Stimulated activated effector memory CD8-positive, alpha-beta T cell treated with anti-CD3 and anti-CD28 coated beads, Interleukin-12 subunit alpha, Interleukin-12 subunit beta, amount 100 ng/mL, for 72 hours (primary cell): ENCODE results near the gene CDKN2AIPNL.

ENCODE experiments used
- ATAC-seq: fragments of 150-1000 bp; cut with Tn5 transposase; 2 replicates; pipeline ENCODE4 v1.10.0; 2021
- DNase-seq, 2 donors: peaks; one replicate each; pipeline ENCODE4 v3.0.0; 2021 to 2022; ENCODE audit warnings: low spot score in 2 of 2
- H3K27ac Mint-ChIP-seq: one replicate; pipeline ENCODE4 v1.8.0; 2022; ENCODE audit warnings: mild to moderate bottlenecking, mixed read lengths
- H3K36me3 Mint-ChIP-seq: one replicate; pipeline ENCODE4 v1.8.0; 2022; ENCODE audit warnings: mild to moderate bottlenecking, mixed read lengths
- H3K4me1 Mint-ChIP-seq: one replicate; pipeline ENCODE4 v1.8.0; 2022; ENCODE audit warnings: mixed read lengths
- H3K4me3 Mint-ChIP-seq: one replicate; pipeline ENCODE4 v1.8.0; 2022; ENCODE audit warnings: mild to moderate bottlenecking, mixed read lengths
- H3K9me3 Mint-ChIP-seq: one replicate; pipeline ENCODE4 v1.8.0; 2022; ENCODE audit warnings: mixed read lengths

CDKN2AIPNL gene

GRCh38 chr5:134445856-134446818 lies 34.5 kb upstream of the CDKN2AIPNL start:
- H3K36me3 Mint-ChIP-seq = no peaks in the 10 kb centered on the region
- H3K4me3 Mint-ChIP-seq = no peak overlapping the region
- no peak overlapping the region for H3K27ac Mint-ChIP-seq
- no peak for DNase-seq
- peaks cover 6% of the 10 kb centered on the region for H3K4me1 Mint-ChIP-seq
- no peaks in the 10 kb centered on the region for H3K9me3 Mint-ChIP-seq
- no peak for ATAC-seq

GRCh38 chr5:134444941-134445471 lies 33.3 kb upstream of the CDKN2AIPNL start:
- DNase-seq = no peak
- Mint-ChIP-seq H3K4me3 (no peak overlapping the region), H3K9me3 (no peaks in the 10 kb centered on the region), H3K36me3 (no peaks in the 10 kb centered on the region), H3K27ac (no peak overlapping the region), H3K4me1 (no peaks in the 10 kb centered on the region)
- ATAC-seq = peak; percentile 71

GRCh38 chr5:134440201-134440755 lies 28.6 kb upstream of the CDKN2AIPNL start:
- H3K9me3 Mint-ChIP-seq = no peaks in the 10 kb centered on the region
- H3K36me3 Mint-ChIP-seq = no peaks in the 10 kb centered on the region
- peak overlapping the region; percentile 63 for H3K27ac Mint-ChIP-seq
- ATAC-seq (no peak), DNase-seq (no peak)
- no peak overlapping the region for H3K4me3 Mint-ChIP-seq
- peaks cover 19% of the 10 kb centered on the region for H3K4me1 Mint-ChIP-seq

GRCh38 chr5:134439210-134439654 lies 27.6 kb upstream of the CDKN2AIPNL start:
- no peaks in the 10 kb centered on the region for H3K9me3 Mint-ChIP-seq
- ATAC-seq (no peak), DNase-seq (no peak)
- H3K4me3 Mint-ChIP-seq = no peak overlapping the region
- H3K4me1 Mint-ChIP-seq = peaks cover 23% of the 10 kb centered on the region
- H3K36me3 Mint-ChIP-seq = no peaks in the 10 kb centered on the region
- no peak overlapping the region for H3K27ac Mint-ChIP-seq

- Mint-ChIP-seq H3K9me3 (no peaks in the 10 kb centered on the region), H3K36me3 (no peaks in the 10 kb centered on the region), H3K4me1 (peaks cover 23% of the 10 kb centered on the region), H3K27ac (no peak overlapping the region), H3K4me3 (no peak overlapping the region)
- ATAC-seq (no peak), DNase-seq (no peak)
Observed at GRCh38 chr5:134438721-134439123, 27.0 kb upstream of the CDKN2AIPNL start.

GRCh38 chr5:134437847-134438581 lies 26.3 kb upstream of the CDKN2AIPNL start:
- no peak overlapping the region for H3K4me3 Mint-ChIP-seq
- H3K27ac Mint-ChIP-seq = peak overlapping the region; percentile 93
- no peaks in the 10 kb centered on the region for H3K9me3 Mint-ChIP-seq
- H3K4me1 Mint-ChIP-seq = peaks cover 25% of the 10 kb centered on the region
- ATAC-seq = no peak
- H3K36me3 Mint-ChIP-seq = no peaks in the 10 kb centered on the region
- no peak for DNase-seq

- Mint-ChIP-seq H3K36me3 (no peaks in the 10 kb centered on the region), H3K4me1 (peaks cover 31% of the 10 kb centered on the region), H3K4me3 (peak overlapping the region; percentile 55), H3K9me3 (no peaks in the 10 kb centered on the region), H3K27ac (peak overlapping the region; percentile 93)
- ATAC-seq (no peak), DNase-seq (no peak)
Observed at GRCh38 chr5:134437340-134437846, 25.7 kb upstream of the CDKN2AIPNL start.

- peak; percentile 89 for ATAC-seq
- Mint-ChIP-seq H3K4me1 (peaks cover 31% of the 10 kb centered on the region), H3K36me3 (no peaks in the 10 kb centered on the region), H3K9me3 (no peaks in the 10 kb centered on the region), H3K4me3 (peak overlapping the region; percentile 55), H3K27ac (peak overlapping the region; percentile 93)
- DNase-seq = peak; percentile 12 to 66
Observed at GRCh38 chr5:134436523-134437339, 25.1 kb upstream of the CDKN2AIPNL start.

GRCh38 chr5:134435560-134435959 lies 23.9 kb upstream of the CDKN2AIPNL start:
- Mint-ChIP-seq H3K4me1 (peaks cover 31% of the 10 kb centered on the region), H3K27ac (peak overlapping the region; percentile 93), H3K9me3 (no peaks in the 10 kb centered on the region), H3K36me3 (no peaks in the 10 kb centered on the region), H3K4me3 (peak overlapping the region; percentile 55)
- peak; percentile 70 for ATAC-seq
- DNase-seq = no peak

GRCh38 chr5:134432677-134433359 lies 21.1 kb upstream of the CDKN2AIPNL start:
- Mint-ChIP-seq H3K4me1 (peaks cover 31% of the 10 kb centered on the region), H3K4me3 (peak overlapping the region; percentile 20), H3K36me3 (no peaks in the 10 kb centered on the region), H3K9me3 (no peaks in the 10 kb centered on the region), H3K27ac (peak overlapping the region; percentile 70)
- ATAC-seq (no peak), DNase-seq (no peak)

- Mint-ChIP-seq H3K36me3 (no peaks in the 10 kb centered on the region), H3K4me1 (peaks cover 31% of the 10 kb centered on the region), H3K4me3 (no peak overlapping the region), H3K27ac (no peak overlapping the region), H3K9me3 (no peaks in the 10 kb centered on the region)
- peak; percentile 45 for ATAC-seq
- DNase-seq = no peak
Observed at GRCh38 chr5:134432174-134432573, 20.5 kb upstream of the CDKN2AIPNL start.

- peaks cover 11% of the 10 kb centered on the region for H3K4me1 Mint-ChIP-seq
- H3K36me3 Mint-ChIP-seq = no peaks in the 10 kb centered on the region
- ATAC-seq (peak; percentile 52), DNase-seq (no peak)
- no peaks in the 10 kb centered on the region for H3K9me3 Mint-ChIP-seq
- H3K27ac Mint-ChIP-seq = no peak overlapping the region
- no peak overlapping the region for H3K4me3 Mint-ChIP-seq
Observed at GRCh38 chr5:134430001-134430569, 18.4 kb upstream of the CDKN2AIPNL start.

GRCh38 chr5:134427540-134428041 lies 15.9 kb upstream of the CDKN2AIPNL start:
- no peak overlapping the region for H3K4me3 Mint-ChIP-seq
- H3K36me3 Mint-ChIP-seq = no peaks in the 10 kb centered on the region
- no peak overlapping the region for H3K27ac Mint-ChIP-seq
- no peaks in the 10 kb centered on the region for H3K9me3 Mint-ChIP-seq
- ATAC-seq (no peak), DNase-seq (no peak)
- peaks cover 2% of the 10 kb centered on the region for H3K4me1 Mint-ChIP-seq
